OCI-LY3 (cell line): ENCODE data around the gene CCNB1.

ENCODE experiments used
- CTCF ChIP-seq: fragments of 200-600, 300-600 bp; sonication (generic); IDR thresholded peaks from 2 replicates; pipeline ENCODE4 v1.5.1; 2014; ENCODE audit warnings: antibody characterized with exemption, low read length, low read depth
- EZH2phosphoT487 ChIP-seq: fragments of 200-600 bp; shearing (Covaris generic); IDR thresholded peaks from 2 replicates; pipeline ENCODE4 v1.6.1; 2018; ENCODE audit warnings: antibody characterized with exemption, mixed run types, low read depth

- TF ChIP-seq CTCF (no peak), EZH2phosphoT487 (no peak)
Observed at GRCh38 chr5:69136293-69136692, 30.7 kb upstream of the CCNB1 start.
